Measurements from ENCODE around the gene METTL3.

Gene METTL3

DNA sequence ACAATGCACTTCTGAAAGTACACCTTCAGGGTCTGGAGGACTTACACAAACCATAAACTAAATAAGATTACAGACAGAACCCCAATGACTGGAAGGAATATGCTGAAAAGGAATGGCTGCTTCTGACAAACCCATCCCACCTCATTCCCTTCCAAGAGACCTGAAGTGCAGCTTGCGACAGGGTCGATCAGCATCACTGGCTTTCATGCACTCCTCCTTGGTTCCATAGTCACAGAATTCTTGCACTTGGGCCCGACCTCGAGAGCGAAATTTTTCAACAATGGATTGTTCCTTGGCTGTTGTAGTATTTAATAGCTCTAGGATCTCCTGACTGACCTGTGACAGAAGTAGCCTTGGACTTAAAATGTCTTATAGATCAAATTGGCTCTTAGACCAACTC is 9.6 kb downstream of the METTL3 start:
- DNase-seq (ENCODE audit: low read depth): no peak
- no peak overlapping the region for H3K4me3 ChIP-seq (ENCODE audit: low read depth, low read length)
- TF ChIP-seq, protein P1, sequence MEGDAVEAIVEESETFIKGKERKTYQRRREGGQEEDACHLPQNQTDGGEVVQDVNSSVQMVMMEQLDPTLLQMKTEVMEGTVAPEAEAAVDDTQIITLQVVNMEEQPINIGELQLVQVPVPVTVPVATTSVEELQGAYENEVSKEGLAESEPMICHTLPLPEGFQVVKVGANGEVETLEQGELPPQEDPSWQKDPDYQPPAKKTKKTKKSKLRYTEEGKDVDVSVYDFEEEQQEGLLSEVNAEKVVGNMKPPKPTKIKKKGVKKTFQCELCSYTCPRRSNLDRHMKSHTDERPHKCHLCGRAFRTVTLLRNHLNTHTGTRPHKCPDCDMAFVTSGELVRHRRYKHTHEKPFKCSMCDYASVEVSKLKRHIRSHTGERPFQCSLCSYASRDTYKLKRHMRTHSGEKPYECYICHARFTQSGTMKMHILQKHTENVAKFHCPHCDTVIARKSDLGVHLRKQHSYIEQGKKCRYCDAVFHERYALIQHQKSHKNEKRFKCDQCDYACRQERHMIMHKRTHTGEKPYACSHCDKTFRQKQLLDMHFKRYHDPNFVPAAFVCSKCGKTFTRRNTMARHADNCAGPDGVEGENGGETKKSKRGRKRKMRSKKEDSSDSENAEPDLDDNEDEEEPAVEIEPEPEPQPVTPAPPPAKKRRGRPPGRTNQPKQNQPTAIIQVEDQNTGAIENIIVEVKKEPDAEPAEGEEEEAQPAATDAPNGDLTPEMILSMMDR (conservative IDR thresholded peaks at IDR 0.05; ENCODE audit: low read depth, low read length): no peak

DNA sequence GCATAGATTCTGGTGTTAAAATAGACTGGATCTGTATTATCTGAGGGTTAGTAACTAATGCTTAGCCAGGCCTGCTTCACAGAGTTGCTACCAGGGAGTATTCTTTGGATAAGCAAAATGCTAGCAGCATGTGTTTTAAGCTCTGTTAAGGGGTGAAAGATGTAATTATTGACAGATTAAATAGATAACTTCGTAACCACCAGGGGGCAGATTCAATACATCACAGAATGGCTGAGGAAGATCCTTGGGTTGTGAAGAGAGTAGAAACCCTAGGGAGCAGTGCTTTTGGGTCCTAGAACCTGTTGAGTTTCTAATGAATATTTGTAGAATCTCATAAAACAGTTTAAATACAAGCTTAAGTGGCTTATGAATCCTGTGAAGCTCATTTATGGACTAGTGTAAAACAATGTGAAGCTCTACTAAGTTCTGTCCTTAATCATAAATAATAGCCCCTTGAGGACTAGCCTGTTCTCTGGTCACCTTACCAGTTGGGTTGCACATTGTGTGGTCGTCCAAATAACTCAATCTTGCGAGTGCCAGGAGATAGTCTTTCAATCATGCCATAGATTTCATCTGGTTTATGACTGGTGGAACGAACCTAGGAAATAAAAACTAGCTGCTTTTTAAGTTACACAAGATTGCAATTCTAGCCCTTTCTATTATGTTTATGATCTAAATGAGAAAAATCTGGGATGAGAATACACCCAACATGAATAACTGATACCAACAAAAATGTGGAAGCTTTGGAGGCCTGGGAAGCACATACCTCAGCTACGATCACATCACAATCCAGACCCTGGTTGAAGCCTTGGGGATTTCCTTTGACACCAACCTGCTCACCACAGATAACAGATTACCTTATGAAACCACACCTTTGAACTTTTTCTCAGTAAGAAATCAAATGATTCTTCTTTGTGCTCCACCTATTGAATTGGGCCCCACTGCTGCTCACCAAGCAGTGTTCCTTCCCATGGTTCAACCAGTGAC is 12.3 kb downstream of the METTL3 start:
- TF ChIP-seq, protein P1 (conservative IDR thresholded peaks at IDR 0.05; ENCODE audit: low read depth, low read length): peak; percentile 61
- DNase-seq (ENCODE audit: low read depth): peak; percentile 82
- no peak overlapping the region for H3K4me3 ChIP-seq (ENCODE audit: low read depth, low read length)

DNA sequence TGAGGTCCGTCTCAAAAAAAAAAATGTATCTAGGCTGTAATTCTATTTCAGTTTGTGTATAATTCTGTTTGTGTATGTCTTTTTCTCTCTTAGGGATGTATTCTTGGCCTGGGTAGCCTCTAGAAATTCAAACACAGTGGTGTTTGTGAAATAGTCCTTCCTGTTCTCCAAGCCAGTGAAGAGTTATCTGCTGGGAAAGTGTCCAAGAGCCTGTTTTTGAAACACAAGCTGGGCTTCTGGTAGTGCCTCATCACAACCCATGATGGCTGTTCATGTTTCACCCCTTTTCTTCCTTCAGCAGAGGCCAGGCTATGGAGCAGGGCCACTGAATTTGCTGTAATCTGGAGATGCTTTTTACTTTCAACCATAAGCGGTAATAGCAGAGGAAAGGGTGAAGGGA is 14.7 kb downstream of the METTL3 start:
- TF ChIP-seq, protein P1 (conservative IDR thresholded peaks at IDR 0.05; ENCODE audit: low read depth, low read length): no peak
- peak; percentile 91 for DNase-seq (ENCODE audit: low read depth)
- H3K4me3 ChIP-seq (ENCODE audit: low read depth, low read length): no peak overlapping the region

GRCh38 chr14:21494902-21495762 is 16.0 kb downstream of the METTL3 start:
- TF ChIP-seq, protein P1 (conservative IDR thresholded peaks at IDR 0.05; ENCODE audit: low read depth, low read length): no peak
- DNase-seq (ENCODE audit: low read depth): peak; percentile 86

DNA sequence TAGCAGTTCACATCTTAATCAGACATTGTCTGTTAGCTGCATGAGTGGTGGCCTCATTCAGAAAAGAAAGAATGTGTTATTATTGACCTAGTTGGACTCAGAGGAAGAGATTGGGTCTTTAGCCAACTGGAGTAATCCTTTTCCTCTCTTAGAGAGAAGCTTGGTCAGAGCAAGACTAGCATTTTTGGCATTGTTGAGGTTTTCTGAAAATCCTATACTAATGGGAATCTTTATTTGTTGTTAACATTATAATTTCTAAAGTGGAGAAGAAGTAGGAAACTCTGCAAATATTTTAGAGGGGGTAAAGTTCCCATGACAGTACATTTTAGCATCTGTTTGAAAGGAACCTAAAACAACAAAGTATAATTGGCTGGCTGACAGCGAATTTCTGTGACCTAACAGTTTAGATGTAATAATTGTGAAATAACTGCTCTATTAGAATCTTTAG is 24.5 kb downstream of the METTL3 start:
- DNase-seq (ENCODE audit: low read depth): peak; percentile 91
- TF ChIP-seq, protein P1 (conservative IDR thresholded peaks at IDR 0.05; ENCODE audit: low read depth, low read length): no peak

More at GRCh38 chr14:21494902-21495762, 16.0 kb downstream of the METTL3 start:
- no peak overlapping the region for H3K4me3 ChIP-seq (ENCODE audit: low read depth, low read length)

DNA sequence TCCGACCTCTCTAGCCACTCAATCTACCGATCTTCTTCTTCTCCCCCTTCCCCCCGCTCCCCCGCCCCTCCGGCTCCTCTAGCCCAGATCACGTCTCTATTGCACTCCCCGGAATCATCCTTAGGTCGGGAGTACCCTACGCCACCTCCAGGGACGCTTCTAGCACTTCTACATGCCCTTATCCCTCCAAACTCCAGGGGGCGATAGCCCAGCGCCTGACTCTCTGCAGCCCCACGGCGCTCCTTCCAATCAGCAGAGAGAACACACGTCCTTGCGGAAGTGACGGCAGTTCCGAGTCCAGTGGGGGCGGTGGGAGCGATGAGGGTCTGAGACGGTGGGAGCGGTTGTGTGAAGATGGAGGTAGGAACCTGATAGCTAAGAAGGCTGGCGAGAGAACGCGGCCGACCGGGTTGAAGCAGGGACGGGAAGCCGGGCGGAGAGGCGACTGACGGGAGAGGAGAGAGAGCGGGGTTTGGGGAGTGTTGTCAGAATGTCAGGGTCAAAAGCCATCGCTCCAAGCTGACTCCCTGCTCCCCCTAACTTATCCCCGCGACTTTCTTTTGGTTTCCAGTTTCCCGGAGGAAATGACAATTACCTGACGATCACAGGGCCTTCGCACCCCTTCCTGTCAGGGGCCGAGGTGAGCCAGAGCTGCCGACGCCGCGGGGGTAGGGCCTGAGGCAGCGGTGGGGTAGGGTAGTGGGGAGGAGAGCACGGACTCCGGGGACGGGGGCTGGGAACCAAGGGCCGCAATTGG is 34.0 kb downstream of the METTL3 start, which contains the start of the genes RAB2B and TOX4:
TSS of gene RAB2B (minus strand) at position 35 of the 757 bp plus-strand sequence. CDS start 87 bp downstream, outside the sequence.
TSS of gene TOX4 (plus strand) at position 271 of the 757 bp plus-strand sequence. CDS start at position 355, 84 bp downstream.
- peak; percentile 99 for DNase-seq (ENCODE audit: low read depth)
- TF ChIP-seq, protein P1 (conservative IDR thresholded peaks at IDR 0.05; ENCODE audit: low read depth, low read length): peak; percentile 99
- peak within 1 kb of the TSS; percentile 78 for H3K4me3 ChIP-seq (ENCODE audit: low read depth, low read length)

More for the DNA sequence above, 24.5 kb downstream of the METTL3 start:
- no peak overlapping the region for H3K4me3 ChIP-seq (ENCODE audit: low read depth, low read length)
